ENCODE results near the gene UBE2I.

DNA sequence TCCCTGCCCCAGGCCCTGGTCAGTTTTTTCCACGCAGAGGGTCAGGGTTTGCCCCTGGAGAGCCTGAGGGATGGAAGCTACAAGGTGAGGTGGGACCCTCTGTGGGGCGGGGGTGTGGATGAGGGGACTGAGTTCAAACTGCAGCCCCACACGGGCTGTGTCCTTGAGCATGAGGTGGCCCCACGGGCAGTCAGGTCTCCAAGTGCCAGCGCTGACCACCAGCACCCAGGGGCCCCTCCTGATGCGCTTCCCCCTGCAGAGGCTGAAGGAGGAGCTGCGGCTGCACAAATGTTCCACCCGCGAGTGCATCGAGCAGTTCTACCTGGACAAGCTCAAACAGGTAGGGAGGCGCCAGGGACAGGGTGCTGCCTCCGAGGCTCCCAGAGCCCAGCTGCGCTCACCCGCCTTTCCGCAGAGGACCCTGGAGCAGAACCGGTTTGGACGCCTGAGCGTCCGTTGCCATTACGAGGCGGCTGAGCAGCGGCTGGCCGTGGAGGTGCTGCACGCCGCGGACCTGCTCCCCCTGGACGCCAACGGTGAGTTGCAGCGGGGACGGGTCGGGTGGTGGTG lies 37.9 kb downstream of the UBE2I start:
- TF ChIP-seq, protein P1, sequence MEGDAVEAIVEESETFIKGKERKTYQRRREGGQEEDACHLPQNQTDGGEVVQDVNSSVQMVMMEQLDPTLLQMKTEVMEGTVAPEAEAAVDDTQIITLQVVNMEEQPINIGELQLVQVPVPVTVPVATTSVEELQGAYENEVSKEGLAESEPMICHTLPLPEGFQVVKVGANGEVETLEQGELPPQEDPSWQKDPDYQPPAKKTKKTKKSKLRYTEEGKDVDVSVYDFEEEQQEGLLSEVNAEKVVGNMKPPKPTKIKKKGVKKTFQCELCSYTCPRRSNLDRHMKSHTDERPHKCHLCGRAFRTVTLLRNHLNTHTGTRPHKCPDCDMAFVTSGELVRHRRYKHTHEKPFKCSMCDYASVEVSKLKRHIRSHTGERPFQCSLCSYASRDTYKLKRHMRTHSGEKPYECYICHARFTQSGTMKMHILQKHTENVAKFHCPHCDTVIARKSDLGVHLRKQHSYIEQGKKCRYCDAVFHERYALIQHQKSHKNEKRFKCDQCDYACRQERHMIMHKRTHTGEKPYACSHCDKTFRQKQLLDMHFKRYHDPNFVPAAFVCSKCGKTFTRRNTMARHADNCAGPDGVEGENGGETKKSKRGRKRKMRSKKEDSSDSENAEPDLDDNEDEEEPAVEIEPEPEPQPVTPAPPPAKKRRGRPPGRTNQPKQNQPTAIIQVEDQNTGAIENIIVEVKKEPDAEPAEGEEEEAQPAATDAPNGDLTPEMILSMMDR (IDR thresholded peaks at IDR 0.05), result no peak
- TF ChIP-seq POLR2AphosphoS5 (IDR thresholded peaks at IDR 0.05; ENCODE audit: low read depth, low read length), result no peak
- TF ChIP-seq, protein P2, sequence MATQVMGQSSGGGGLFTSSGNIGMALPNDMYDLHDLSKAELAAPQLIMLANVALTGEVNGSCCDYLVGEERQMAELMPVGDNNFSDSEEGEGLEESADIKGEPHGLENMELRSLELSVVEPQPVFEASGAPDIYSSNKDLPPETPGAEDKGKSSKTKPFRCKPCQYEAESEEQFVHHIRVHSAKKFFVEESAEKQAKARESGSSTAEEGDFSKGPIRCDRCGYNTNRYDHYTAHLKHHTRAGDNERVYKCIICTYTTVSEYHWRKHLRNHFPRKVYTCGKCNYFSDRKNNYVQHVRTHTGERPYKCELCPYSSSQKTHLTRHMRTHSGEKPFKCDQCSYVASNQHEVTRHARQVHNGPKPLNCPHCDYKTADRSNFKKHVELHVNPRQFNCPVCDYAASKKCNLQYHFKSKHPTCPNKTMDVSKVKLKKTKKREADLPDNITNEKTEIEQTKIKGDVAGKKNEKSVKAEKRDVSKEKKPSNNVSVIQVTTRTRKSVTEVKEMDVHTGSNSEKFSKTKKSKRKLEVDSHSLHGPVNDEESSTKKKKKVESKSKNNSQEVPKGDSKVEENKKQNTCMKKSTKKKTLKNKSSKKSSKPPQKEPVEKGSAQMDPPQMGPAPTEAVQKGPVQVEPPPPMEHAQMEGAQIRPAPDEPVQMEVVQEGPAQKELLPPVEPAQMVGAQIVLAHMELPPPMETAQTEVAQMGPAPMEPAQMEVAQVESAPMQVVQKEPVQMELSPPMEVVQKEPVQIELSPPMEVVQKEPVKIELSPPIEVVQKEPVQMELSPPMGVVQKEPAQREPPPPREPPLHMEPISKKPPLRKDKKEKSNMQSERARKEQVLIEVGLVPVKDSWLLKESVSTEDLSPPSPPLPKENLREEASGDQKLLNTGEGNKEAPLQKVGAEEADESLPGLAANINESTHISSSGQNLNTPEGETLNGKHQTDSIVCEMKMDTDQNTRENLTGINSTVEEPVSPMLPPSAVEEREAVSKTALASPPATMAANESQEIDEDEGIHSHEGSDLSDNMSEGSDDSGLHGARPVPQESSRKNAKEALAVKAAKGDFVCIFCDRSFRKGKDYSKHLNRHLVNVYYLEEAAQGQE (IDR thresholded peaks at IDR 0.05; ENCODE audit: insufficient read depth in 1 of 2, low read depth in 2 of 2, low read length in 1 of 2), result no peak
- TF ChIP-seq SIN3A (IDR thresholded peaks at IDR 0.05; ENCODE audit: borderline replicate concordance, insufficient read depth, low read depth, low read length), result no peak
